ENCODE data around the gene ZNF500.

GRCh38 chr16:4746215-4746614, 20.7 kb downstream of the ZNF500 start:
- TF ChIP-seq CTCF (conservative IDR thresholded peaks at IDR 0.05) (no peak), EZH2 (IDR thresholded peaks at IDR 0.05; ENCODE audit: low read depth) (no peak)
